HepG2 (cell line): ENCODE measurements around the gene ARAP1. TPM values are rescaled to one million over a fixed set of nuclear protein-coding genes. Genes with fewer than 3 reads are reported as not detected.

Source experiments
- ARHGAP35 ChIP-seq: sonication (generic); formaldehyde crosslinking; IDR thresholded peaks from 2 replicates; pipeline ENCODE4 v1.9.0; 2022; ENCODE audit warnings: mild to moderate bottlenecking, inconsistent platforms, moderate library complexity, missing genetic modification reagents, borderline replicate concordance
- FLYWCH1 ChIP-seq: sonication (generic); formaldehyde crosslinking; IDR thresholded peaks from 2 replicates; pipeline ENCODE4 v1.8.1; 2023; ENCODE audit warnings: mild to moderate bottlenecking, missing genetic modification reagents
- NCOA2 ChIP-seq: sonication (generic); formaldehyde crosslinking; IDR thresholded peaks from 2 replicates; pipeline ENCODE4 v1.8.0; 2022; ENCODE audit warnings: inconsistent platforms
- POGZ ChIP-seq: sonication (generic); formaldehyde crosslinking; IDR thresholded peaks from 2 replicates; pipeline ENCODE4 v1.4.0; 2020; ENCODE audit warnings: mild to moderate bottlenecking, missing genetic modification reagents
- SRSF9 ChIP-seq: fragments of 200-400 bp; formaldehyde crosslinking; IDR thresholded peaks from 2 replicates; pipeline ENCODE4 v1.6.1; 2018; ENCODE audit warnings: borderline replicate concordance, mild to moderate bottlenecking, low read depth, low read length; ENCODE audit not compliant: insufficient read depth, poor library complexity, severe bottlenecking
- TBL1XR1 ChIP-seq: fragments of 150-350 bp; IDR thresholded peaks from 2 replicates; pipeline ENCODE4 v1.6.1; 2014; ENCODE audit warnings: borderline replicate concordance, low read length; ENCODE audit not compliant: partially characterized antibody
- TEAD3 ChIP-seq: optimal IDR thresholded peaks from 2 replicates; pipeline ENCODE3; 2016; ENCODE audit warnings: borderline replicate concordance
- ZFAT ChIP-seq: sonication (generic); formaldehyde crosslinking; conservative IDR thresholded peaks from 2 replicates; pipeline ENCODE4 v1.8.1; 2023; ENCODE audit warnings: missing genetic modification reagents, inconsistent platforms
- ZMYM4 ChIP-seq: sonication (generic); formaldehyde crosslinking; IDR thresholded peaks from 2 replicates; pipeline ENCODE4 v1.8.1; 2023; ENCODE audit warnings: mild to moderate bottlenecking, missing genetic modification reagents
- ZNF256 ChIP-seq: sonication (generic); formaldehyde crosslinking; conservative IDR thresholded peaks from 2 replicates; pipeline ENCODE4 v1.4.0; 2020; ENCODE audit warnings: missing genetic modification reagents
- ZNF878 ChIP-seq: sonication (generic); formaldehyde crosslinking; IDR thresholded peaks from 2 replicates; pipeline ENCODE4 v1.8.1; 2023; ENCODE audit warnings: mild to moderate bottlenecking, missing genetic modification reagents, moderate library complexity
- polyA plus RNA-seq, 8 experiments: library from polyadenylated mRNA; depleted of rRNA in 3 of 8; stranded (reverse) in 7 of 8; unstranded in 1 of 8; fragments of >200 nt; fragmentation: Illumina TruSeq in 4 of 8; extraction: Trizol in 4 of 8; gene quantifications; 2 replicates each; pipeline versions ENCODE4 v1.2.1 to v1.2.3, GENCODE V29; 2011 to 2016; ENCODE audit warnings: low read depth in 4 of 8, missing spikeins in 1 of 8, mixed read lengths in 1 of 8; ENCODE audit not compliant: insufficient read depth in 1 of 8
- total RNA-seq, 5 experiments: library from RNA; depleted of rRNA; stranded (reverse); fragments of >200 nt; fragmentation: Illumina TruSeq; extraction: Trizol; gene quantifications; 2 replicates each; pipeline ENCODE4 v1.2.3, GENCODE V29; 2016; ENCODE audit warnings: low read depth in 1 of 5
- TF ChIP-seq, protein P1 (sequence below): sonication (generic); formaldehyde crosslinking; conservative IDR thresholded peaks from 2 replicates; pipeline ENCODE4 v1.4.0; 2020; ENCODE audit warnings: missing genetic modification reagents
- TF ChIP-seq, protein P2 (sequence below): sonication (generic); formaldehyde crosslinking; IDR thresholded peaks from 2 replicates; pipeline ENCODE4 v1.5.1; 2020; ENCODE audit warnings: mild to moderate bottlenecking, missing genetic modification reagents, borderline replicate concordance
- TF ChIP-seq, protein P3 (sequence below): sonication (generic); formaldehyde crosslinking; IDR thresholded peaks from 2 replicates; pipeline ENCODE4 v1.9.0; 2022; ENCODE audit warnings: missing genetic modification reagents, mild to moderate bottlenecking, borderline replicate concordance
- TF ChIP-seq, protein P4 (sequence below): sonication (generic); formaldehyde crosslinking; IDR thresholded peaks from 2 replicates; pipeline ENCODE4 v1.8.1; 2023; ENCODE audit warnings: mild to moderate bottlenecking, missing genetic modification reagents
- TF ChIP-seq, protein P5 (sequence below): sonication (generic); formaldehyde crosslinking; IDR thresholded peaks from 2 replicates; pipeline ENCODE4 v1.5.0; 2020; ENCODE audit warnings: missing genetic modification reagents
- TF ChIP-seq, protein P6 (sequence below): sonication (generic); formaldehyde crosslinking; conservative IDR thresholded peaks from 2 replicates; pipeline ENCODE4 v1.4.0; 2020; ENCODE audit warnings: missing genetic modification reagents

Gene ARAP1
- total and polyA plus RNA-seq, 2 of the 13 experiments (the other 11 are each of a cell fraction or from before 2014, with no cell fraction given), result 43.2 to 55.5 TPM

DNA sequence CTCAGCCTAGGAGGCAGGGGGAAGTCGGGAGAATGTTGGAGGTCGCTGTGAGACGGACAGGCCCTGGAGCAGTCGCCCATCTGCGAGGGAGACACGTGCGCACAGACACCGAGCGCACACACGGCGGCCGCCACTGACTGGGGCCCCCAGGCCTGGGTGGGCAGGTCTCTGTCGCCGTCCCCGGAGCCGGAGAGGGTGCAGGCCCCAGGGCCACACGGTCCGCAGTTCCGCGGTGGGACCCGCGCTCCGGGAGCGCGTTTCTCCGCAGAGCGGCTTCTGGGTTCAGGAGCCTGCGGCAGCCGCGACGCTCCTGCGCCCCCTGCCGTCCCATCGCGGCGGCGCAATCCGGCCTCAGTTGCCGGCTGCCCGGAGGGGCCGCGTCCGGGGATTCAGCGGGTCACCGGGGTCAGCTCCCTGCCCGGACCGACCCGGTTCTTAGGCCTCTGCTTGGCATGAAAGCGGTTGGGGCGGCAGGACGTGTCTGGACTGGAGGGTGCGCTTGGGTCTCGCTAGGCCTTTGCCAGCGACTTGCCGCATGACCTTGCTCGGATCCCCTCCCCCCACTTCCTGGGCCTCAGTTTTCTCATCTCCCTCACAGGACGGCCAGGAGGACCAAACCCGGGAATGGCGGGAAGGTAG is 109.2 kb downstream of the ARAP1 start (continued):
- TF ChIP-seq, protein P1, sequence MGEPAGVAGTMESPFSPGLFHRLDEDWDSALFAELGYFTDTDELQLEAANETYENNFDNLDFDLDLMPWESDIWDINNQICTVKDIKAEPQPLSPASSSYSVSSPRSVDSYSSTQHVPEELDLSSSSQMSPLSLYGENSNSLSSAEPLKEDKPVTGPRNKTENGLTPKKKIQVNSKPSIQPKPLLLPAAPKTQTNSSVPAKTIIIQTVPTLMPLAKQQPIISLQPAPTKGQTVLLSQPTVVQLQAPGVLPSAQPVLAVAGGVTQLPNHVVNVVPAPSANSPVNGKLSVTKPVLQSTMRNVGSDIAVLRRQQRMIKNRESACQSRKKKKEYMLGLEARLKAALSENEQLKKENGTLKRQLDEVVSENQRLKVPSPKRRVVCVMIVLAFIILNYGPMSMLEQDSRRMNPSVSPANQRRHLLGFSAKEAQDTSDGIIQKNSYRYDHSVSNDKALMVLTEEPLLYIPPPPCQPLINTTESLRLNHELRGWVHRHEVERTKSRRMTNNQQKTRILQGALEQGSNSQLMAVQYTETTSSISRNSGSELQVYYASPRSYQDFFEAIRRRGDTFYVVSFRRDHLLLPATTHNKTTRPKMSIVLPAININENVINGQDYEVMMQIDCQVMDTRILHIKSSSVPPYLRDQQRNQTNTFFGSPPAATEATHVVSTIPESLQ, result no peak
- TF ChIP-seq ARHGAP35 (CRISPR knock-in tag) (no peak; the same call in 1 of the 2 replicates), SRSF9 (no peak), FLYWCH1 (no peak), NCOA2 (CRISPR knock-in tag) (no peak), TBL1XR1 (no peak), ZNF878 (no peak), ZMYM4 (0 out of 2 replicates have a peak, but pooled peaks have one; percentile 18), POGZ (CRISPR knock-in tag) (no peak), ZNF256 (no peak), TEAD3 (CRISPR knock-in tag) (peak; percentile 37), ZFAT (CRISPR knock-in tag) (no peak)
- TF ChIP-seq, protein P2, sequence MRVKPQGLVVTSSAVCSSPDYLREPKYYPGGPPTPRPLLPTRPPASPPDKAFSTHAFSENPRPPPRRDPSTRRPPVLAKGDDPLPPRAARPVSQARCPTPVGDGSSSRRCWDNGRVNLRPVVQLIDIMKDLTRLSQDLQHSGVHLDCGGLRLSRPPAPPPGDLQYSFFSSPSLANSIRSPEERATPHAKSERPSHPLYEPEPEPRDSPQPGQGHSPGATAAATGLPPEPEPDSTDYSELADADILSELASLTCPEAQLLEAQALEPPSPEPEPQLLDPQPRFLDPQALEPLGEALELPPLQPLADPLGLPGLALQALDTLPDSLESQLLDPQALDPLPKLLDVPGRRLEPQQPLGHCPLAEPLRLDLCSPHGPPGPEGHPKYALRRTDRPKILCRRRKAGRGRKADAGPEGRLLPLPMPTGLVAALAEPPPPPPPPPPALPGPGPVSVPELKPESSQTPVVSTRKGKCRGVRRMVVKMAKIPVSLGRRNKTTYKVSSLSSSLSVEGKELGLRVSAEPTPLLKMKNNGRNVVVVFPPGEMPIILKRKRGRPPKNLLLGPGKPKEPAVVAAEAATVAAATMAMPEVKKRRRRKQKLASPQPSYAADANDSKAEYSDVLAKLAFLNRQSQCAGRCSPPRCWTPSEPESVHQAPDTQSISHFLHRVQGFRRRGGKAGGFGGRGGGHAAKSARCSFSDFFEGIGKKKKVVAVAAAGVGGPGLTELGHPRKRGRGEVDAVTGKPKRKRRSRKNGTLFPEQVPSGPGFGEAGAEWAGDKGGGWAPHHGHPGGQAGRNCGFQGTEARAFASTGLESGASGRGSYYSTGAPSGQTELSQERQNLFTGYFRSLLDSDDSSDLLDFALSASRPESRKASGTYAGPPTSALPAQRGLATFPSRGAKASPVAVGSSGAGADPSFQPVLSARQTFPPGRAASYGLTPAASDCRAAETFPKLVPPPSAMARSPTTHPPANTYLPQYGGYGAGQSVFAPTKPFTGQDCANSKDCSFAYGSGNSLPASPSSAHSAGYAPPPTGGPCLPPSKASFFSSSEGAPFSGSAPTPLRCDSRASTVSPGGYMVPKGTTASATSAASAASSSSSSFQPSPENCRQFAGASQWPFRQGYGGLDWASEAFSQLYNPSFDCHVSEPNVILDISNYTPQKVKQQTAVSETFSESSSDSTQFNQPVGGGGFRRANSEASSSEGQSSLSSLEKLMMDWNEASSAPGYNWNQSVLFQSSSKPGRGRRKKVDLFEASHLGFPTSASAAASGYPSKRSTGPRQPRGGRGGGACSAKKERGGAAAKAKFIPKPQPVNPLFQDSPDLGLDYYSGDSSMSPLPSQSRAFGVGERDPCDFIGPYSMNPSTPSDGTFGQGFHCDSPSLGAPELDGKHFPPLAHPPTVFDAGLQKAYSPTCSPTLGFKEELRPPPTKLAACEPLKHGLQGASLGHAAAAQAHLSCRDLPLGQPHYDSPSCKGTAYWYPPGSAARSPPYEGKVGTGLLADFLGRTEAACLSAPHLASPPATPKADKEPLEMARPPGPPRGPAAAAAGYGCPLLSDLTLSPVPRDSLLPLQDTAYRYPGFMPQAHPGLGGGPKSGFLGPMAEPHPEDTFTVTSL (CRISPR knock-in tag), result no peak
- TF ChIP-seq, protein P3, sequence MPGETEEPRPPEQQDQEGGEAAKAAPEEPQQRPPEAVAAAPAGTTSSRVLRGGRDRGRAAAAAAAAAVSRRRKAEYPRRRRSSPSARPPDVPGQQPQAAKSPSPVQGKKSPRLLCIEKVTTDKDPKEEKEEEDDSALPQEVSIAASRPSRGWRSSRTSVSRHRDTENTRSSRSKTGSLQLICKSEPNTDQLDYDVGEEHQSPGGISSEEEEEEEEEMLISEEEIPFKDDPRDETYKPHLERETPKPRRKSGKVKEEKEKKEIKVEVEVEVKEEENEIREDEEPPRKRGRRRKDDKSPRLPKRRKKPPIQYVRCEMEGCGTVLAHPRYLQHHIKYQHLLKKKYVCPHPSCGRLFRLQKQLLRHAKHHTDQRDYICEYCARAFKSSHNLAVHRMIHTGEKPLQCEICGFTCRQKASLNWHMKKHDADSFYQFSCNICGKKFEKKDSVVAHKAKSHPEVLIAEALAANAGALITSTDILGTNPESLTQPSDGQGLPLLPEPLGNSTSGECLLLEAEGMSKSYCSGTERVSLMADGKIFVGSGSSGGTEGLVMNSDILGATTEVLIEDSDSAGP (CRISPR knock-in tag), result no peak
- TF ChIP-seq, protein P4, sequence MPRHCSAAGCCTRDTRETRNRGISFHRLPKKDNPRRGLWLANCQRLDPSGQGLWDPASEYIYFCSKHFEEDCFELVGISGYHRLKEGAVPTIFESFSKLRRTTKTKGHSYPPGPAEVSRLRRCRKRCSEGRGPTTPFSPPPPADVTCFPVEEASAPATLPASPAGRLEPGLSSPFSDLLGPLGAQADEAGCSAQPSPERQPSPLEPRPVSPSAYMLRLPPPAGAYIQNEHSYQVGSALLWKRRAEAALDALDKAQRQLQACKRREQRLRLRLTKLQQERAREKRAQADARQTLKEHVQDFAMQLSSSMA, result no peak
- TF ChIP-seq, protein P5, sequence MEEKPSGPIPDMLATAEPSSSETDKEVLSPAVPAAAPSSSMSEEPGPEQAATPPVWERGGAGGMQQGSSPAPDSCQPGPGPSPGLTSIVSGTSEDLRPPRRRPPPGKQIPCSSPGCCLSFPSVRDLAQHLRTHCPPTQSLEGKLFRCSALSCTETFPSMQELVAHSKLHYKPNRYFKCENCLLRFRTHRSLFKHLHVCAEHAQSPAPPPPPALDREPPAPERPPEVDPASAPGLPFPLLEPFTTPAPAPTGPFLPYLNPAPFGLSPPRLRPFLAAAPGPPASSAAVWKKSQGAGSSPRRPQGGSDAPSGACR, result no peak
- TF ChIP-seq, protein P6, sequence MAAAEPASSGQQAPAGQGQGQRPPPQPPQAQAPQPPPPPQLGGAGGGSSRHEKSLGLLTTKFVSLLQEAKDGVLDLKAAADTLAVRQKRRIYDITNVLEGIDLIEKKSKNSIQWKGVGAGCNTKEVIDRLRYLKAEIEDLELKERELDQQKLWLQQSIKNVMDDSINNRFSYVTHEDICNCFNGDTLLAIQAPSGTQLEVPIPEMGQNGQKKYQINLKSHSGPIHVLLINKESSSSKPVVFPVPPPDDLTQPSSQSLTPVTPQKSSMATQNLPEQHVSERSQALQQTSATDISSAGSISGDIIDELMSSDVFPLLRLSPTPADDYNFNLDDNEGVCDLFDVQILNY (CRISPR knock-in tag), result no peak
